K562 (cell line): ENCODE measurements around the gene IGF1R.

Experiments
- CBFB ChIP-seq: sonication (generic); formaldehyde crosslinking; IDR thresholded peaks from 2 replicates; pipeline ENCODE4 v1.4.0; 2020; ENCODE audit warnings: mild to moderate bottlenecking, missing genetic modification reagents
- CTCF ChIP-seq, 3 experiments: IDR thresholded peaks in 2 of 3; conservative IDR thresholded peaks in 1 of 3; 2 replicates each; pipeline ENCODE4 v1.5.1; 2011 to 2012; ENCODE audit warnings: low read length in 3 of 3, mild to moderate bottlenecking in 3 of 3, control low read depth in 2 of 3, improper control_type of control experiment in 1 of 3, inconsistent platforms in 1 of 3, low read depth in 1 of 3, mixed read lengths in 1 of 3, moderate library complexity in 1 of 3; ENCODE audit not compliant: insufficient read depth in 2 of 3
- DACH1 ChIP-seq: fragments of 450-650 bp; IDR thresholded peaks from 2 replicates; pipeline ENCODE4 v1.6.1; 2018; ENCODE audit not compliant: partially characterized antibody
- EZH2 ChIP-seq: IDR thresholded peaks from 2 replicates; pipeline ENCODE4 v1.6.1; 2012; ENCODE audit warnings: low read depth, mild to moderate bottlenecking, inconsistent platforms, low read length, borderline replicate concordance
- NRF1 ChIP-seq, 2 experiments: fragments of 450-650 bp; IDR thresholded peaks in 1 of 2; conservative IDR thresholded peaks in 1 of 2; 2 replicates each; pipeline ENCODE4 v1.6.1; 2014; ENCODE audit warnings: mild to moderate bottlenecking in 2 of 2
- THRAP3 ChIP-seq: fragments of 450-650 bp; IDR thresholded peaks from 2 replicates; pipeline ENCODE4 v1.6.1; 2016; ENCODE audit warnings: mild to moderate bottlenecking, inconsistent platforms, borderline replicate concordance
- ZBED1 ChIP-seq: IDR thresholded peaks from 2 replicates; pipeline ENCODE4 v1.6.1; 2014
- TF ChIP-seq, protein P1 (sequence below): sonication (generic); formaldehyde crosslinking; IDR thresholded peaks from 2 replicates; pipeline ENCODE4 v1.8.0; 2022; ENCODE audit warnings: missing genetic modification reagents, mild to moderate bottlenecking, borderline replicate concordance
- TF ChIP-seq, protein P2 (sequence below): sonication (generic); formaldehyde crosslinking; IDR thresholded peaks from 2 replicates; pipeline ENCODE4 v1.8.1; 2022; ENCODE audit warnings: missing genetic modification reagents

DNA sequence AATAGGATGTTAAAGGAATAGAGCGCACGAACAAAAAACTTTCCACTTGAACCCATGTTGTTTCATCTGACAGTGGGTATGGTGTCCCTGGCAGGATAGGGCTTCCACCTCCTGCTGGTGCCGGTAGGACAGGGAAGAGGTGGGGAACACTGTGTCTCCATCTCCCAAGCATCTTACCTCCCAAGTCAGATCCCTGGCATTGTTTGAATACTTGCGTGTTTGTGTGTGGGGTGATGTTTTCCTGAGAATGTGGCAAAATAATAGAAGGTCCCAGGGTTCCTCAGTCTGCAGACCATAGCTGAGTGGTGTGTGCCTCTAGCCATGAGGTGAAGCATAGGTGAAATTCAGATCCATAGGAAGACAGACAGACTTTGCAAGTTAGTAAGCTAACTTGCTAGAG, 119.4 kb downstream of the IGF1R start:
- TF ChIP-seq DACH1, result no peak
- TF ChIP-seq, protein P1, sequence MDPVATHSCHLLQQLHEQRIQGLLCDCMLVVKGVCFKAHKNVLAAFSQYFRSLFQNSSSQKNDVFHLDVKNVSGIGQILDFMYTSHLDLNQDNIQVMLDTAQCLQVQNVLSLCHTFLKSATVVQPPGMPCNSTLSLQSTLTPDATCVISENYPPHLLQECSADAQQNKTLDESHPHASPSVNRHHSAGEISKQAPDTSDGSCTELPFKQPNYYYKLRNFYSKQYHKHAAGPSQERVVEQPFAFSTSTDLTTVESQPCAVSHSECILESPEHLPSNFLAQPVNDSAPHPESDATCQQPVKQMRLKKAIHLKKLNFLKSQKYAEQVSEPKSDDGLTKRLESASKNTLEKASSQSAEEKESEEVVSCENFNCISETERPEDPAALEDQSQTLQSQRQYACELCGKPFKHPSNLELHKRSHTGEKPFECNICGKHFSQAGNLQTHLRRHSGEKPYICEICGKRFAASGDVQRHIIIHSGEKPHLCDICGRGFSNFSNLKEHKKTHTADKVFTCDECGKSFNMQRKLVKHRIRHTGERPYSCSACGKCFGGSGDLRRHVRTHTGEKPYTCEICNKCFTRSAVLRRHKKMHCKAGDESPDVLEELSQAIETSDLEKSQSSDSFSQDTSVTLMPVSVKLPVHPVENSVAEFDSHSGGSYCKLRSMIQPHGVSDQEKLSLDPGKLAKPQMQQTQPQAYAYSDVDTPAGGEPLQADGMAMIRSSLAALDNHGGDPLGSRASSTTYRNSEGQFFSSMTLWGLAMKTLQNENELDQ (CRISPR knock-in tag), result no peak
- no peak for TF ChIP-seq NRF1 (conservative IDR thresholded peaks at IDR 0.05 in 1 of 2, IDR thresholded peaks at IDR 0.05 in 1 of 2)
- TF ChIP-seq EZH2, result no peak
- no peak for TF ChIP-seq CBFB (CRISPR knock-in tag)
- TF ChIP-seq CTCF (IDR thresholded peaks at IDR 0.05 in 2 of 3, conservative IDR thresholded peaks at IDR 0.05 in 1 of 3; ENCODE audit: insufficient read depth in 2 of 3, low read depth in 1 of 3, low read length in 3 of 3), result no peak
- TF ChIP-seq, protein P2, sequence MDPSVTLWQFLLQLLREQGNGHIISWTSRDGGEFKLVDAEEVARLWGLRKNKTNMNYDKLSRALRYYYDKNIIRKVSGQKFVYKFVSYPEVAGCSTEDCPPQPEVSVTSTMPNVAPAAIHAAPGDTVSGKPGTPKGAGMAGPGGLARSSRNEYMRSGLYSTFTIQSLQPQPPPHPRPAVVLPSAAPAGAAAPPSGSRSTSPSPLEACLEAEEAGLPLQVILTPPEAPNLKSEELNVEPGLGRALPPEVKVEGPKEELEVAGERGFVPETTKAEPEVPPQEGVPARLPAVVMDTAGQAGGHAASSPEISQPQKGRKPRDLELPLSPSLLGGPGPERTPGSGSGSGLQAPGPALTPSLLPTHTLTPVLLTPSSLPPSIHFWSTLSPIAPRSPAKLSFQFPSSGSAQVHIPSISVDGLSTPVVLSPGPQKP (CRISPR knock-in tag), result no peak
- no peak for TF ChIP-seq ZBED1
- TF ChIP-seq THRAP3, result no peak
